H54 (cell line): ENCODE measurements around the gene IFNG-AS1.

Experiments used
- DNase-seq: peaks from one replicate; pipeline ENCODE4 v3.0.0; 2011; ENCODE audit warnings: low spot score, mixed read lengths; ENCODE audit not compliant: insufficient read length
- FAIRE-seq: peaks from 3 replicates; lab custom pipeline; 2011; peaks lifted over from hg19 to GRCh38; lab: Jason Lieb, UNC
- POLR2A ChIP-seq: IDR thresholded peaks from 2 replicates; pipeline ENCODE4 v1.6.1; 2011; ENCODE audit warnings: low read depth, mild to moderate bottlenecking, low read length

IFNG-AS1 gene

DNA sequence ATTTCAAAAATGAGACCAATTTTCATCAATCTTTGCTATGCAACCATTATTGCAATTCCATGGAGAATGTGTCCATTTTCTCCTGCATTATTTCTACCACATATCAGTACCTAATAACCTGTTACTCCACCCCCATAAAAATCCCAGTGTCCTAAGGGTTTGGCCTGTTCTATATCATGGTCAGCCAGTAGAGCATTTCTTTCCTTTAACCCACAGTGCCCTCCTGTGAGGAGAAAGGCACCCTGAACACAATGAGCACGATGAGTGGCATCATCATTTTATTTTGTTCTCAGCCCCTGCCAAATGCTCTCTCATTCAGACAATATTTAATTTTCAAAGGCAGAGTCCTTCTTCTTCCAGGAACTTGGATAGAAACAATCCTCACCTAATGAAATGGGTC lies 11.6 kb upstream of the IFNG-AS1 start:
- no peak for TF ChIP-seq POLR2A
- DNase-seq (no peak), FAIRE-seq (no peak)

DNA sequence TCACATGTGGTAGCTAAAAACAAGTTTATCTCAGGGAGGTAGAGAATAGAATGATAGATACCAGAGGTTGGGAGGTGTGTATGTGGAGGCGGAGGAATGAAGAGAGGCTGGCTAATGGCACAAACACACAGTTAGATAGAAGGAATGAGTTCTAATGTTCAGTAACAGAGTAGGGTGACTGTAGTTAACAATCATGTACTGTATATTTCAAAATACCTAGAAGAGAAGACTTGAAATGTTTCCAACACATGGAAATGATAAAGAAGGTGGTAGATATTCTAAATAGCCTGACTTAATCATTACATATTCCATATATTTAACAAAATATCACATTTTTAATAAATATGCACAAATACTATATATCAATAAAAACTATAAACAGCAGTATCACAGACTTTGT lies 8.9 kb upstream of the IFNG-AS1 start:
- no peak for TF ChIP-seq POLR2A
- DNase-seq (no peak), FAIRE-seq (no peak)

GRCh38 chr12:67981287-67982162 lies 7.7 kb upstream of the IFNG-AS1 start:
- no peak for TF ChIP-seq POLR2A
- FAIRE-seq (peak; percentile 88), DNase-seq (peak; percentile 40)

GRCh38 chr12:67982164-67982563 lies 7.1 kb upstream of the IFNG-AS1 start:
- no peak for FAIRE-seq
- no peak for TF ChIP-seq POLR2A
- DNase-seq: no peak

DNA sequence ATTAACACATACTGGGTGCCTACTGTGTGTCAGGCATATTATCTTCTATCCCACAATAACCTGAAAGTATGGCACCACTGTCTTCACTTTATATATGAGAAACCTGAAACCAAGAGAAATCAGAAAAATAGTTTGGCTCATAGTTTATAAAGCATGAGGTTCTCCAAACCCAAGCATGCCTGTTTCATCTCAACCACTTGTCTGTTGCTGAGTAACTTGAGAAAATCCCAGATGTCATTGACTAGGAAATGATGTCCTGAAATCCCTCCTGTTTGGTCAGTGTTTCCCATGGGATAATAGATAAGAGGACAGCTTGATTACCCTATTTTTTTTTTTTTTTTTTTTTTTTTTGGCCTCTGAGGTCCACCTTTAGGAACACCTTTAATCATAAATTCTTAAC lies 2.6 kb upstream of the IFNG-AS1 start:
- FAIRE-seq: no peak
- TF ChIP-seq POLR2A: no peak
- DNase-seq: no peak

GRCh38 chr12:67988601-67989021 lies 636 bp upstream of the IFNG-AS1 start:
- no peak for TF ChIP-seq POLR2A
- no peak for DNase-seq
- no peak for FAIRE-seq

DNA sequence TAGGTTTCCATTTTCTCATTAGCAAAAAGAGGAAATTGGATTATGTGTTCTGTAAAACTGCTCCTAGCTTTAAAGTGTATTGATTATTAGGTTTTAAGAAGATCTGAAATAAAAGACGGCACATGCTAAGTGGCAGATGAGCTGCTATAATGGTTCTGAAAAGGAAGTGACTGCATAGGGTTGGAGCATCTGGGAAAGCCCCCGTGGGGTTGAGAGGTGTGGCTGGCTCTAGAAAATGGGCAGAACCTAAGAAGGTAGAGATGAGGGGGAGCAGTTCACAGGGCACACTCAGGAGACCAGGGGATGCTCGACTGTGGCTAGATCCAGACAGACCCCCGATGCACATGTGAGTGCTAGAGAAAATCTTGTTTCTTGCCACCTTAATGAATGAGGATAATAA lies 1.9 kb downstream of the IFNG-AS1 start:
- FAIRE-seq: no peak
- TF ChIP-seq POLR2A: no peak
- no peak for DNase-seq

GRCh38 chr12:67993143-67993542 lies 3.9 kb downstream of the IFNG-AS1 start:
- no peak for TF ChIP-seq POLR2A
- no peak for DNase-seq
- no peak for FAIRE-seq

- DNase-seq (no peak), FAIRE-seq (no peak)
- no peak for TF ChIP-seq POLR2A
Measured at GRCh38 chr12:67994046-67994445, 4.8 kb downstream of the IFNG-AS1 start.

- FAIRE-seq (no peak), DNase-seq (no peak)
- TF ChIP-seq POLR2A: no peak
Measured at GRCh38 chr12:67996347-67996746, 7.1 kb downstream of the IFNG-AS1 start.

GRCh38 chr12:67998379-67998778 lies 9.1 kb downstream of the IFNG-AS1 start:
- no peak for FAIRE-seq
- no peak for DNase-seq
- no peak for TF ChIP-seq POLR2A

- DNase-seq: no peak
- no peak for TF ChIP-seq POLR2A
- FAIRE-seq: no peak
Measured at GRCh38 chr12:67999244-67999643, 10.0 kb downstream of the IFNG-AS1 start.

DNA sequence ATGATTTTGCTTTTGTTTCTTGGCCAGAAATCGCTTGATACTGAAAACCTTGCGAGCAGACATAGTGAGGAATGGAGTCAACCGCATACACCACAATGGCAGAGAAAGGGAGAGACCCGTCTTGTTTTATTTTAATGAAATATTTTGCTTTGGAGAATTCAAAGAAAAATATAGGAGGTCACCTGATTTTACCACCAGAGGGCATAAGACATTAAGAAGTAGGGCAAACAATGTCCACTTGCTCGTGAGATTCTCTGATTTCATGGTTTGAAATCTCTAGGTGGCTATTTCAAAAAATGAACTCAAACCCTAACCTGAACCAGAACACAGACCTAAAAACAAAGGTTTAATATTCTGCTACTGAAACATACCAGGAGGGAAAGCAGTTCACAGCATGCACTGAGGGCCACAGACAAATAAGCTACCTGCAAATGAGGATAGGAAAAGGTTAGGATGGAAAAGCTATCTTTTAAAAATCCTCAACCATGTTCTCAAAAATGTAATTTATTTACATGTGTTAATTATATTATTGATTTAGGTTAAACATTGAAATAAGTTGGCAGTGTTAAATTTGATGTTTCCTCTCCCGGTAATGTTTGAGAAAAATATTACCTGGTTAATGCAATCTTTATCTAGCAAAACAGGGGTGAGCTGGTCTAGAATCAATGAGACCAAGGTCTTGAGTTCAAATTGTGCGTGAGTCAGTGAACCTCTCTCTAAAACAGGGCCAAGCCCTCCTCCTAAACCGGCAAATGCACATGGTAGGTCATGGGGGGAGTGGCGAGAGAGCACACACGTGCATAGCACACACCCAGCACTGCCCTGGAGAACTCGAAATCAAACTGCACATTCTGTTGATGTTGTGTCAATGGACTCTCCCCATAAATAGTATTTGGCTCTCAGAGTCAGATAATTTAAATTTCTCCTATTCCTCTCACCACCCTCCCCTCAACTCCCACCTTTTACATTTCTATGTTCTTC lies 12.5 kb downstream of the IFNG-AS1 start:
- FAIRE-seq: peak; percentile 23
- TF ChIP-seq POLR2A: no peak
- DNase-seq: no peak

- TF ChIP-seq POLR2A: no peak
- FAIRE-seq (no peak), DNase-seq (no peak)
Measured at GRCh38 chr12:68003777-68004176, 14.5 kb downstream of the IFNG-AS1 start.
